ENCODE measurements around the gene RIMS1.

GRCh38 chr6:72048080-72048479 is 161.7 kb downstream of the RIMS1 start:
- TF ChIP-seq CTCF (IDR thresholded peaks at IDR 0.05) (no peak), EZH2 (IDR thresholded peaks at IDR 0.05; ENCODE audit: borderline replicate concordance, insufficient read depth, low read depth, low read length, poor library complexity, severe bottlenecking) (no peak)

Data from B cell (primary cell).